Hematopoietic multipotent progenitor cell treated with erythropoietin and hydrocortisone succinate and interleukin-3 and kit ligand, for 8 days (in vitro differentiated cells): ENCODE data around the gene TAT.
"Not testable (repeated sequence)": the region's sequence is repeated elsewhere in the genome, so short reads cannot be mapped to it uniquely, and the experiment has no call there.

Source experiments
- DNase-seq: peaks from one replicate; pipeline ENCODE4 v3.0.0-alpha.2; 2015

The TAT gene

GRCh38 chr16:71584543-71585317, 7.8 kb upstream of the TAT start:
- DNase-seq: no peak

GRCh38 chr16:71582553-71582848, 5.6 kb upstream of the TAT start:
- not testable (repeated sequence) for DNase-seq

- DNase-seq: no peak
These were observed 2.2 kb downstream of the TAT start for GRCh38 chr16:71574702-71575101.

GRCh38 chr16:71573387-71574094, 3.4 kb downstream of the TAT start:
- no peak for DNase-seq

GRCh38 chr16:71572497-71573116, 4.3 kb downstream of the TAT start:
- DNase-seq: no peak

GRCh38 chr16:71570144-71570543, 6.7 kb downstream of the TAT start:
- no peak for DNase-seq

- DNase-seq: no peak
These were observed 7.3 kb downstream of the TAT start for GRCh38 chr16:71569621-71570020.

GRCh38 chr16:71568551-71568950, 8.3 kb downstream of the TAT start:
- DNase-seq: no peak

GRCh38 chr16:71567931-71568330, 9.0 kb downstream of the TAT start:
- no peak for DNase-seq

- peak; percentile 31 for DNase-seq
These were observed 10.8 kb downstream of the TAT start for GRCh38 chr16:71565812-71566700.

- DNase-seq: peak; percentile 4
These were observed 12.4 kb downstream of the TAT start for GRCh38 chr16:71564335-71564967.

- DNase-seq: no peak
These were observed 14.3 kb downstream of the TAT start for GRCh38 chr16:71562552-71562951.

GRCh38 chr16:71561886-71562285, 15.0 kb downstream of the TAT start:
- not testable (repeated sequence) for DNase-seq

- DNase-seq: no peak
These were observed 17.0 kb downstream of the TAT start for GRCh38 chr16:71559855-71560254.

GRCh38 chr16:71557954-71558582, 18.8 kb downstream of the TAT start:
- no peak for DNase-seq

GRCh38 chr16:71557299-71557698, 19.6 kb downstream of the TAT start:
- DNase-seq: no peak

- DNase-seq: no peak
These were observed 21.5 kb downstream of the TAT start for GRCh38 chr16:71555230-71555891.

- no peak for DNase-seq
These were observed 24.0 kb downstream of the TAT start for GRCh38 chr16:71552698-71553503.

GRCh38 chr16:71547168-71547567, 29.7 kb downstream of the TAT start:
- no peak for DNase-seq

- peak; percentile 74 for DNase-seq
These were observed 34.5 kb downstream of the TAT start for GRCh38 chr16:71542377-71542776.

- peak; percentile 57 for DNase-seq
These were observed 39.2 kb downstream of the TAT start for GRCh38 chr16:71537643-71538042.
